ENCODE data around the gene ERVK3-1.
A peak's percentile ranks its signal among the peaks of the same experiment; 100 is the strongest.
"Not testable (repeated sequence)": the region's sequence is repeated elsewhere in the genome, so short reads cannot be mapped to it uniquely, and the experiment has no call there.

ERVK3-1 gene

GRCh38 chr19:58304255-58304654 lies 922 bp upstream of the ERVK3-1 start:
- DNase-seq (ENCODE audit: low read depth in 1 of 2, low spot score in 1 of 2), result no peak

GRCh38 chr19:58304748-58305064 lies 471 bp upstream of the ERVK3-1 start:
- no peak for DNase-seq (ENCODE audit: low read depth in 1 of 2, low spot score in 1 of 2)

GRCh38 chr19:58305932-58306323 lies 751 bp downstream of the ERVK3-1 start:
- DNase-seq (ENCODE audit: low read depth in 1 of 2, low spot score in 1 of 2), result no peak

GRCh38 chr19:58307736-58308135 lies 2.6 kb downstream of the ERVK3-1 start:
- no peak for DNase-seq (ENCODE audit: low read depth in 1 of 2, low spot score in 1 of 2)

GRCh38 chr19:58310685-58311084 lies 5.5 kb downstream of the ERVK3-1 start:
- DNase-seq (ENCODE audit: low read depth in 1 of 2, low spot score in 1 of 2), result not testable (repeated sequence)

GRCh38 chr19:58311345-58311865 lies 6.2 kb downstream of the ERVK3-1 start:
- no peak for DNase-seq (ENCODE audit: low read depth in 1 of 2, low spot score in 1 of 2)

GRCh38 chr19:58315580-58315979 lies 10.4 kb downstream of the ERVK3-1 start:
- DNase-seq (ENCODE audit: low read depth in 1 of 2, low spot score in 1 of 2), result no peak

GRCh38 chr19:58317476-58318072 lies 12.4 kb downstream of the ERVK3-1 start:
- DNase-seq (ENCODE audit: low read depth in 1 of 2, low spot score in 1 of 2), result no peak

GRCh38 chr19:58318297-58318696 lies 13.1 kb downstream of the ERVK3-1 start:
- DNase-seq (ENCODE audit: low read depth in 1 of 2, low spot score in 1 of 2), result no peak

- DNase-seq (ENCODE audit: low read depth in 1 of 2, low spot score in 1 of 2), result no peak
Observed at GRCh38 chr19:58319241-58319640, 14.1 kb downstream of the ERVK3-1 start.

GRCh38 chr19:58325311-58326022 lies 20.3 kb downstream of the ERVK3-1 start:
- DNase-seq (ENCODE audit: low read depth in 1 of 2, low spot score in 1 of 2), result no peak

GRCh38 chr19:58326501-58326913 lies 21.3 kb downstream of the ERVK3-1 start:
- no peak for DNase-seq (ENCODE audit: low read depth in 1 of 2, low spot score in 1 of 2)

- DNase-seq (ENCODE audit: low read depth in 1 of 2, low spot score in 1 of 2), result peak; percentile 73 to 74
Observed at GRCh38 chr19:58326914-58327726, 21.9 kb downstream of the ERVK3-1 start, which contains the start of gene ZSCAN22. TSS of gene ZSCAN22 (plus strand) at chr19:58326994. CDS start at chr19:58334803, 7,809 bp downstream.

GRCh38 chr19:58328999-58329398 lies 23.8 kb downstream of the ERVK3-1 start:
- DNase-seq (ENCODE audit: low read depth in 1 of 2, low spot score in 1 of 2), result no peak

- no peak for DNase-seq (ENCODE audit: low read depth in 1 of 2, low spot score in 1 of 2)
Observed at GRCh38 chr19:58330458-58330857, 25.3 kb downstream of the ERVK3-1 start.

GRCh38 chr19:58332697-58333096 lies 27.5 kb downstream of the ERVK3-1 start:
- DNase-seq (ENCODE audit: low read depth in 1 of 2, low spot score in 1 of 2), result no peak

- no peak for DNase-seq (ENCODE audit: low read depth in 1 of 2, low spot score in 1 of 2)
Observed at GRCh38 chr19:58334691-58335249, 29.6 kb downstream of the ERVK3-1 start.

- no peak for DNase-seq (ENCODE audit: low read depth in 1 of 2, low spot score in 1 of 2)
Observed at GRCh38 chr19:58335630-58336029, 30.5 kb downstream of the ERVK3-1 start.

- no peak for DNase-seq (ENCODE audit: low read depth in 1 of 2, low spot score in 1 of 2)
Observed at GRCh38 chr19:58336216-58336615, 31.0 kb downstream of the ERVK3-1 start.

GRCh38 chr19:58336820-58337219 lies 31.6 kb downstream of the ERVK3-1 start:
- DNase-seq (ENCODE audit: low read depth in 1 of 2, low spot score in 1 of 2), result no peak

GRCh38 chr19:58338336-58338735 lies 33.2 kb downstream of the ERVK3-1 start:
- no peak for DNase-seq (ENCODE audit: low read depth in 1 of 2, low spot score in 1 of 2)

Data from activated T-helper 1 cell treated with anti-CD3 and anti-CD28 coated beads, Interleukin-2, amount 50 U/mL, for 16 hours (primary cell).